Measurements from ENCODE around the gene ZNF282.

DNA sequence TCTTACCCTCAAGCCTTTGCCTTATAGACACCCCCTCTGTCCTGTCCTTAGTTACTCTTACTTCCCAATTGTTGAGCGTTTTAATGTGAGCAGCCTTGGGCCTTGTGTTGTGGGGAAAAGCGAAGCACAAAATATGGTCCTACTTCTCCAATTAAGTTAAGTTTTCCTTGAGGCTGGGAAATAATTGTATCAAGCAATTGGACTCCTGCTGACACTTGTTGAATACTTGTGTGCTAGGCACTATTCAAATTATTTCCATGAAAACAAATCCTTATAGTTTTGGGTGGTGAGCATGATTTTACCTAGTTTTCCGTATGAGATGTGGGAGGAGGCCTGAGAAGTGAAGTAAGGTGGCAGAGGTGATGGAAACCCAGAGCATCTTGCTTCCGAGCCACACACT, 61.2 kb downstream of the ZNF282 start:
- TF ChIP-seq CTCF (IDR thresholded peaks at IDR 0.05) (no peak), POLR2A (IDR thresholded peaks at IDR 0.05) (no peak), POLR2AphosphoS5 (IDR thresholded peaks at IDR 0.05) (no peak)

All from prostate gland (tissue), 2 donors.